Measurements from ENCODE around the gene ARSA.

GRCh38 chr22:50630376-50630775 lies 2.4 kb upstream of the ARSA start:
- TF ChIP-seq CTCF (IDR thresholded peaks at IDR 0.05), result no peak
- no peak for TF ChIP-seq POLR2A (IDR thresholded peaks at IDR 0.05)

All from heart left ventricle (tissue), 13 donors.